ENCODE data around the gene LAMTOR1. TPM values are rescaled to one million over a fixed set of nuclear protein-coding genes. Genes with fewer than 3 reads are reported as not detected.
A peak's percentile ranks its signal among the peaks of the same experiment; 100 is the strongest.
"Not testable (repeated sequence)": the region's sequence is repeated elsewhere in the genome, so short reads cannot be mapped to it uniquely, and the experiment has no call there.

LAMTOR1 gene
- total RNA-seq, 6 experiments from 2014 or later: 30.3 to 92.2 (median 38.7) TPM

GRCh38 chr11:72136684-72137262, 33.7 kb upstream of the LAMTOR1 start:
- whole genome bisulfite sequencing (ENCODE audit: insufficient coverage, low coverage, low lambda C conversion rate, missing lambda C conversion rate): no CpG with 5 or more reads among the region's 4 CpGs
- Histone ChIP-seq H3K27ac (no peak overlapping the region), H3K36me3 (no peaks in the 10 kb centered on the region), H3K4me3 (no peak overlapping the region), H3K4me1 (no peaks in the 10 kb centered on the region), H3K27me3 (no peaks in the 10 kb centered on the region), H3K9me3 (no peaks in the 10 kb centered on the region)
- DNase-seq: peak in 1 of 3 donors; percentile 43
- intact Hi-C loops (cut with DNase I): no loop called here
- TF ChIP-seq POLR2A (IDR thresholded peaks at IDR 0.05) (no peak), CTCF (IDR thresholded peaks at IDR 0.05) (no peak)
- ATAC-seq: no peak

DNA sequence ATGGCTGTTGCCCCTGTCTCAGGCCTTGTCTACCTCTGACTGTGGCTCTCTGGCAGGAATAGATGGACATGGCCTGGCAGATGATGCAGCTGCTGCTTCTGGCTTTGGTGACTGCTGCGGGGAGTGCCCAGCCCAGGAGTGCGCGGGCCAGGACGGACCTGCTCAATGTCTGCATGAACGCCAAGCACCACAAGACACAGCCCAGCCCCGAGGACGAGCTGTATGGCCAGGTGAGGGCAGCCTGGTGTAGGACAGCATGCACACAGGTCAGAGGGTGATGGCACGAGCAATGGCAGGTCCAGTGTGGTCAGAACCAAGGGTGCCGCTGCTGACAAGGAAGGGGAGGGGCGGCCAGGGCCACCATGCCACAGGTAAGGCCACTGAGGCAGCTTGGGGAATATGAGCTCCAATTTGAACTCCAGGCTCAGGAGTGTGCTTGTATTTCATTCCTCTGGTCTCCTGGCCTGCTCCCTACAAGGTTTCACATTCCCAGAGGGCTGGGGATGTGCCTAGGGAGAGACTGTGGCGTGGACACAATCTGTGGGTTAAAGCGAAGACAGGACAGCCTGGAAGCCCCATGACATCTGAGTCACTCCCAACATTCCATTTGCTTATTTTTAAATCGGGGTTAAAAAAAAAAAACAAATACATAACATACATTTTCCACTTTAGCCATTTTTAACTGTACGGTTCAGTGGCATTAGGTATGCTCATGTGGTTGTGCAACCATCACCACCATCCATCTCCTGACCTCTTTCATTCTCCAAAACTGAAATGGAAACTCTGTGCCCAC, 33.0 kb upstream of the LAMTOR1 start:
- Histone ChIP-seq H3K4me1 (no peaks in the 10 kb centered on the region), H3K27me3 (no peaks in the 10 kb centered on the region), H3K4me3 (no peak overlapping the region), H3K27ac (no peak overlapping the region), H3K36me3 (no peaks in the 10 kb centered on the region), H3K9me3 (no peaks in the 10 kb centered on the region)
- peak in 2 of 4 donors; percentile 20 for ATAC-seq
- no peak for TF ChIP-seq POLR2A (IDR thresholded peaks at IDR 0.05)
- no peak for TF ChIP-seq CTCF (IDR thresholded peaks at IDR 0.05)
- peak in 1 of 3 donors; percentile 46 for DNase-seq
- intact Hi-C loops (cut with DNase I): no loop called here
- 82% methylated on average over 4 of the region's 14 CpGs for WGBS (ENCODE audit: insufficient coverage, low coverage, low lambda C conversion rate, missing lambda C conversion rate)

GRCh38 chr11:72135473-72135872, 32.4 kb upstream of the LAMTOR1 start, which contains the start of gene FOLR3:
TSS of gene FOLR3 (plus strand) at chr11:72135725. CDS start at chr11:72135953, 228 bp downstream.
- WGBS (ENCODE audit: insufficient coverage, low coverage, low lambda C conversion rate, missing lambda C conversion rate): 96% methylated on average over 4 of the region's 4 CpGs
- H3K27me3 ChIP-seq; H3K4me1 ChIP-seq; H3K9me3 ChIP-seq; H3K27ac ChIP-seq; H3K36me3 ChIP-seq; H3K4me3 ChIP-seq; intact Hi-C loops (cut with DNase I): not testable (repeated sequence)
- DNase-seq (peak in 1 of 3 donors; percentile 31), ATAC-seq (peak in 3 of 4 donors; percentile 14 to 30 (median 22))

- Histone ChIP-seq H3K36me3 (no peaks in the 10 kb centered on the region), H3K27ac (no peak overlapping the region), H3K27me3 (no peaks in the 10 kb centered on the region), H3K4me3 (no peak overlapping the region), H3K4me1 (no peaks in the 10 kb centered on the region), H3K9me3 (no peaks in the 10 kb centered on the region)
- TF ChIP-seq POLR2A (IDR thresholded peaks at IDR 0.05): no peak
- no peak for TF ChIP-seq CTCF (IDR thresholded peaks at IDR 0.05)
- ATAC-seq (no peak), DNase-seq (peak in 1 of 3 donors; percentile 11)
- 62% methylated on average over 2 of the region's 2 CpGs for whole genome bisulfite sequencing (ENCODE audit: insufficient coverage, low coverage, low lambda C conversion rate, missing lambda C conversion rate)
- intact Hi-C loops (cut with DNase I): no loop called here
These were observed 29.5 kb upstream of the LAMTOR1 start for GRCh38 chr11:72132646-72133045.

DNA sequence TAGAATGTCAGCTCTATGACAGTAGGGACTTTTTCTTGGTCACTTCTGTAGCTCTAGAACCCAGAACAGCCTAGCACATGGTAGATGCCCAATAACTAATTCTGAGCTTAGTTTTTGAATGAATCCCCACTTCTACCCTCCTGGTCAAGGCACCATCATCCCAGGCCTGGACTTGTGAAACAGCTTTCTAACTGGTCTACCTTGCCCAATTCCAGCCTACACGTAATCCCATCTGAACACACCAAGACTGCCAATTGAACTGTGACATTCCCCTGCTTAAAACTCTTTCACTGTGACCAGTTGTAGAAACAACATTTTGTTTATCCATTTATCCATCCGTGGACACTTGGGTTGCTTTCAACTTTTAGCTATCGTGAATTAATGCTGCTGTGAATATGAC, 26.3 kb upstream of the LAMTOR1 start:
- intact Hi-C loops (cut with DNase I): no loop called here
- ATAC-seq (no peak), DNase-seq (peak in 1 of 3 donors; percentile 9)
- H3K4me3 ChIP-seq: no peak overlapping the region
- no peaks in the 10 kb centered on the region for H3K9me3 ChIP-seq
- no peak overlapping the region for H3K27ac ChIP-seq
- H3K4me1 ChIP-seq: no peaks in the 10 kb centered on the region
- H3K27me3 ChIP-seq: no peaks in the 10 kb centered on the region
- 77% methylated on average over 3 of the region's 3 CpGs for WGBS (ENCODE audit: insufficient coverage, low coverage, low lambda C conversion rate, missing lambda C conversion rate)
- TF ChIP-seq POLR2A (IDR thresholded peaks at IDR 0.05) (no peak), CTCF (IDR thresholded peaks at IDR 0.05) (no peak)
- no peaks in the 10 kb centered on the region for H3K36me3 ChIP-seq
